PC-9 (cell line): Measurements from ENCODE around the gene AKAP13. TPM values are rescaled to one million over a fixed set of nuclear protein-coding genes. Genes with fewer than 3 reads are reported as not detected.

Source experiments
- BruUV-seq: library from RNA; stranded (reverse); fragments of 400-500 nt; replicated peaks from 2 replicates; lab custom pipeline; 2021; lab: Mats Ljungman, UMichigan
- CTCF ChIA-PET: fragments of 300-600 bp; sonication (Branson Sonifier 250); formaldehyde crosslinking; loops from one replicate; lab custom pipeline; 2022; ENCODE audit warnings: antibody characterized with exemption; lab: Charles Lee
- POLR2A ChIA-PET: fragments of 300-600 bp; sonication (Branson Sonifier 250); formaldehyde crosslinking; loops from one replicate; lab custom pipeline; 2022; ENCODE audit warnings: antibody characterized with exemption; ENCODE audit not compliant: unreplicated experiment; lab: Charles Lee
- DNase-seq, 2 experiments: peaks; one replicate each; pipeline versions ENCODE4 v3.0.0 to v3.0.0-alpha.2; 2015 to 2022; ENCODE audit warnings: mixed read lengths in 1 of 2
- H2AFZ ChIP-seq: fragments of 200-600 bp; sonication (generic); 2 replicates; pipeline ENCODE4 v1.8.1; 2017; ENCODE audit warnings: antibody characterized with exemption
- H3F3A ChIP-seq: fragments of 200-600 bp; sonication (generic); 2 replicates; pipeline ENCODE4 v1.8.1; 2017; ENCODE audit warnings: antibody characterized with exemption, mild to moderate bottlenecking, low read depth; ENCODE audit not compliant: insufficient read depth
- H3K27ac ChIP-seq: fragments of 200-600 bp; sonication (generic); 2 replicates; pipeline ENCODE4 v1.6.1; 2016; ENCODE audit warnings: mixed run types
- H3K27me3 ChIP-seq: fragments of 200-600 bp; sonication (generic); 2 replicates; pipeline ENCODE4 v1.6.1; 2016; ENCODE audit warnings: low read depth, mixed run types; ENCODE audit not compliant: insufficient read depth
- H3K36me3 ChIP-seq: fragments of 200-600 bp; sonication (generic); 2 replicates; pipeline ENCODE4 v1.6.1; 2016; ENCODE audit warnings: low read depth, mixed run types
- H3K4me1 ChIP-seq: fragments of 200-600 bp; sonication (generic); replicated peaks from 2 replicates; pipeline ENCODE4 v1.6.1; 2016; ENCODE audit warnings: mixed run types; ENCODE audit not compliant: insufficient read depth
- H3K4me2 ChIP-seq: fragments of 200-600 bp; sonication (generic); 2 replicates; pipeline ENCODE4 v1.6.1; 2017; ENCODE audit warnings: mixed run types
- H3K4me3 ChIP-seq: fragments of 200-600 bp; sonication (generic); 2 replicates; pipeline ENCODE4 v1.6.1; 2016; ENCODE audit warnings: mixed run types
- H3K79me2 ChIP-seq: fragments of 200-600 bp; sonication (generic); 2 replicates; pipeline ENCODE4 v1.6.1; 2017; ENCODE audit warnings: low read depth, mixed run types
- H3K9me2 ChIP-seq: fragments of 200-600 bp; sonication (generic); 2 replicates; pipeline ENCODE4 v1.8.1; 2017; ENCODE audit warnings: mild to moderate bottlenecking; ENCODE audit not compliant: insufficient read depth
- H3K9me3 ChIP-seq: fragments of 200-600 bp; sonication (generic); 2 replicates; pipeline ENCODE4 v1.8.1; 2016; ENCODE audit warnings: low read depth; ENCODE audit not compliant: insufficient read depth
- H4K20me1 ChIP-seq: fragments of 200-600 bp; sonication (generic); 2 replicates; pipeline ENCODE4 v1.8.1; 2017; ENCODE audit not compliant: insufficient read depth
- EZH2 ChIP-seq: fragments of 200-600 bp; sonication (generic); IDR thresholded peaks from 2 replicates; pipeline ENCODE4 v1.8.0; 2017; ENCODE audit warnings: antibody characterized with exemption, low read depth
- intact Hi-C: fragments of 100-400 bp; cut with micrococcal nuclease; formaldehyde crosslinking; loops from one replicate; pipeline ENCODE4 v1.10.0; 2022; ENCODE audit not compliant: unreplicated experiment
- total RNA-seq: library from RNA; stranded (reverse); gene quantifications from 2 replicates; pipeline ENCODE4 v1.2.3, GENCODE V29; 2021
- TF ChIP-seq, protein P1 (sequence below): fragments of 200-600 bp; sonication (generic); conservative IDR thresholded peaks from 2 replicates; pipeline ENCODE4 v1.6.1; 2017; ENCODE audit warnings: mixed run types, antibody characterized with exemption, mild to moderate bottlenecking, moderate library complexity

Gene AKAP13
- total RNA-seq, 1 experiment from 2014 or later = 82.5 TPM

DNA sequence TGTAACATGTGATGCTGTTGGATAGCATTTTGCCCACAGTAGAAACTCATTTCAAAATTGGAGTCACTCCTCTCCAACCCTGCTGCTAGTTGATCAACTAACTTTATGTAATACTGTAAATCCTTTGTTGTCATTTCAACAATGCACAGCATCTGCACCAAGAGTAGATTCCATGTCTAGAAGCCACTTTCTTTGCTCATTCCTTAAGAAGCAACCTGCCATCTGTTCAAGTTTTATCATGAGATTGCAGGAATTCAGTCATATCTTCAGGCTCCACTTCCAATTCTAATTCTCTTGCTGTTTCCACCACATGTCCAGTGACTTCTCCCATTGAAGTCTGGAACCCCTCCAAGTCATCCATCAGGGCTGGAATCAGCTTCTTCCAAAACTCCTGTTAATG lies 42.9 kb downstream of the AKAP13 start:
- Histone ChIP-seq H3K9me2 (no peaks in the 10 kb centered on the region), H3K4me1 (peaks cover 15% of the 10 kb centered on the region), H3K79me2 (peaks cover 97% of the 10 kb centered on the region), H2AFZ (no peak overlapping the region), H3K27me3 (no peaks in the 10 kb centered on the region), H3F3A (peaks cover 14% of the 10 kb centered on the region), H3K27ac (no peak overlapping the region), H3K9me3 (no peaks in the 10 kb centered on the region), H4K20me1 (no peaks in the 10 kb centered on the region), H3K4me3 (no peak overlapping the region), H3K36me3 (no peaks in the 10 kb centered on the region), H3K4me2 (no peak overlapping the region)
- BruUV-seq = no TSS peak
- DNase-seq = no peak
- ChIA-PET CTCF (no interaction called here), POLR2A (no interaction called here)
- intact Hi-C loops = no loop called here
- TF ChIP-seq EZH2 = no peak
- TF ChIP-seq, protein P1, sequence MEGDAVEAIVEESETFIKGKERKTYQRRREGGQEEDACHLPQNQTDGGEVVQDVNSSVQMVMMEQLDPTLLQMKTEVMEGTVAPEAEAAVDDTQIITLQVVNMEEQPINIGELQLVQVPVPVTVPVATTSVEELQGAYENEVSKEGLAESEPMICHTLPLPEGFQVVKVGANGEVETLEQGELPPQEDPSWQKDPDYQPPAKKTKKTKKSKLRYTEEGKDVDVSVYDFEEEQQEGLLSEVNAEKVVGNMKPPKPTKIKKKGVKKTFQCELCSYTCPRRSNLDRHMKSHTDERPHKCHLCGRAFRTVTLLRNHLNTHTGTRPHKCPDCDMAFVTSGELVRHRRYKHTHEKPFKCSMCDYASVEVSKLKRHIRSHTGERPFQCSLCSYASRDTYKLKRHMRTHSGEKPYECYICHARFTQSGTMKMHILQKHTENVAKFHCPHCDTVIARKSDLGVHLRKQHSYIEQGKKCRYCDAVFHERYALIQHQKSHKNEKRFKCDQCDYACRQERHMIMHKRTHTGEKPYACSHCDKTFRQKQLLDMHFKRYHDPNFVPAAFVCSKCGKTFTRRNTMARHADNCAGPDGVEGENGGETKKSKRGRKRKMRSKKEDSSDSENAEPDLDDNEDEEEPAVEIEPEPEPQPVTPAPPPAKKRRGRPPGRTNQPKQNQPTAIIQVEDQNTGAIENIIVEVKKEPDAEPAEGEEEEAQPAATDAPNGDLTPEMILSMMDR = no peak

DNA sequence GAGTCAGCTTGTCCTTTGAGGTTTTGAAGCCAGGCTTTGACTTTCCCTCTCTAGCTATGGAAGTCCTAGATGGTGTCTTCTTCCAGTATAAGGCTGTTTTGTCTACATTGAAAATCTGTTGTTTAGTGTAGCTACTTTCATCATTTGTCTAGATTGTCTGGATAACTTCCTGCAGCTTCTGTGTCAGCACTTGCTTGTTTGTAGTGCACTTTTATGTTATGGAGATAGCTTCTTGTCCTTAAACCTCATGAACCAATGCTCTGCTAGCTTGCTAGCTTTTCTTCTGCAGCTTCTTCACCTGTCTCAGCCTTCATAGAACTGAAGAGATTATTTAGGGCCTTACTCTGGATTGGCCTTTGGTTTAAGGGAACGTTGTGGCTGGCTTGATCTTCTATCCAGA lies 43.8 kb downstream of the AKAP13 start:
- Histone ChIP-seq H2AFZ (no peak overlapping the region), H3K9me2 (no peaks in the 10 kb centered on the region), H3K9me3 (no peaks in the 10 kb centered on the region), H3K4me1 (peaks cover 6% of the 10 kb centered on the region), H4K20me1 (no peaks in the 10 kb centered on the region), H3K27me3 (no peaks in the 10 kb centered on the region), H3K79me2 (peaks cover 97% of the 10 kb centered on the region), H3K4me2 (no peak overlapping the region), H3K27ac (no peak overlapping the region), H3K36me3 (no peaks in the 10 kb centered on the region), H3F3A (peaks cover 5% of the 10 kb centered on the region), H3K4me3 (no peak overlapping the region)
- CTCF ChIA-PET = no interaction called here
- intact Hi-C loops = no loop called here
- POLR2A ChIA-PET = no interaction called here
- no TSS peak for BruUV-seq
- TF ChIP-seq EZH2 = no peak
- TF ChIP-seq, protein P1 = no peak
- no peak for DNase-seq

DNA sequence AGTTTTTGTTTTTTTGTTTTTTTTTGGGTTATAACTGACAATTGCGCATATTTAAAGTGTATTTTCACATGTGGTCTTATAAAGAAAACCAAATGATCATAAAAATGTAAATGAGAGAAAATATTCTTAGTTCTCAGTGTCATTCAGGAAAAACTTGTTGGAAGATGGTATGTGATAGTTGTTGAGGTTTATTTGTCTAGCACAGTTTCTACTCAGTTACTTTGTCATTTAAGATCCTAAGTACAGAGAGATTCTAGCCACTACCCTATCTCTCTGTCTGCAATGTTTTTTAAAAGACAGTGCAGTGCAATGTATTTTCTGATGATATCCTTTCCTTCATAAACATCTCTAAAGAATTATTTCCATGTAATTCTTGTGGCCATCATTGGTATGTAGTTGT lies 46.1 kb downstream of the AKAP13 start:
- Histone ChIP-seq H3K27me3 (no peaks in the 10 kb centered on the region), H3K4me1 (0 out of 2 replicates have a peak, but pooled peaks cover 5% of the 10 kb centered on the region), H3K36me3 (no peaks in the 10 kb centered on the region), H4K20me1 (no peaks in the 10 kb centered on the region), H3K4me2 (no peak overlapping the region), H3K9me2 (no peaks in the 10 kb centered on the region), H3K4me3 (no peak overlapping the region), H3K79me2 (peaks cover 100% of the 10 kb centered on the region), H3K27ac (no peak overlapping the region), H3F3A (no peaks in the 10 kb centered on the region), H2AFZ (no peak overlapping the region), H3K9me3 (no peaks in the 10 kb centered on the region)
- DNase-seq = no peak
- no TSS peak for BruUV-seq
- no peak for TF ChIP-seq EZH2
- TF ChIP-seq, protein P1 = no peak
- POLR2A ChIA-PET = no interaction called here
- intact Hi-C loops = no loop called here
- CTCF ChIA-PET = no interaction called here
